ENCODE measurements around the gene DNPH1.

The DNPH1 gene

DNA sequence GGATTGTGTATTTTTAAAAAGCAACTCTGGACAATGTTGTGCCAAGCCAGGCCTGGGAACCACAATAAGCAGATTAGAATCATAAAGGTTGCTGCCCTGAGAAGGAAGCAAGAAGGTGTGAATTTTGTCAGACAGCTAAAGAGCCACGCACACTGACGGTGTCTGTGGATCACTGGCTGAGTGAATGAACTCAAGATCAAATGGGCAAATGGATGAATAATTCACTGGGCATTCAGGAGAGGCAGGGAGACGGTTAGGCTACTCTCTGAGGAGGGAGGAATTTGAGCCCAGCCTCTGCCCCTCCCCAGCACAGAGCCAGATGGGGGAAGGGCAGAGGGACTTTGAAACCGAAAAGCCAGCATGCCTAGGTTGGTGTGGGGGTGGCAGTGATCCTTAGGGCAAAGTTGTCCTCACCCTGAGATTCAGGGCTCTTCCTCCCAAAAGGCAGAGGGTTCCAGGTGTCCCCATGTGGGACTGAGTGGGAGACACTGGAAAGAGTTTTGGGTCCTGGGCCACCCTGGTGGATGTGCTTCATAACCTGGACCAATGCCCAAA lies 49.3 kb upstream of the DNPH1 start (continued):
- TF ChIP-seq ZNF366 (tag by site-specific recombination; conservative IDR thresholded peaks at IDR 0.05) (no peak), ZNF157 (tag by site-specific recombination; IDR thresholded peaks at IDR 0.05) (no peak), ZNF600 (tag by site-specific recombination; IDR thresholded peaks at IDR 0.05) (no peak)

DNA sequence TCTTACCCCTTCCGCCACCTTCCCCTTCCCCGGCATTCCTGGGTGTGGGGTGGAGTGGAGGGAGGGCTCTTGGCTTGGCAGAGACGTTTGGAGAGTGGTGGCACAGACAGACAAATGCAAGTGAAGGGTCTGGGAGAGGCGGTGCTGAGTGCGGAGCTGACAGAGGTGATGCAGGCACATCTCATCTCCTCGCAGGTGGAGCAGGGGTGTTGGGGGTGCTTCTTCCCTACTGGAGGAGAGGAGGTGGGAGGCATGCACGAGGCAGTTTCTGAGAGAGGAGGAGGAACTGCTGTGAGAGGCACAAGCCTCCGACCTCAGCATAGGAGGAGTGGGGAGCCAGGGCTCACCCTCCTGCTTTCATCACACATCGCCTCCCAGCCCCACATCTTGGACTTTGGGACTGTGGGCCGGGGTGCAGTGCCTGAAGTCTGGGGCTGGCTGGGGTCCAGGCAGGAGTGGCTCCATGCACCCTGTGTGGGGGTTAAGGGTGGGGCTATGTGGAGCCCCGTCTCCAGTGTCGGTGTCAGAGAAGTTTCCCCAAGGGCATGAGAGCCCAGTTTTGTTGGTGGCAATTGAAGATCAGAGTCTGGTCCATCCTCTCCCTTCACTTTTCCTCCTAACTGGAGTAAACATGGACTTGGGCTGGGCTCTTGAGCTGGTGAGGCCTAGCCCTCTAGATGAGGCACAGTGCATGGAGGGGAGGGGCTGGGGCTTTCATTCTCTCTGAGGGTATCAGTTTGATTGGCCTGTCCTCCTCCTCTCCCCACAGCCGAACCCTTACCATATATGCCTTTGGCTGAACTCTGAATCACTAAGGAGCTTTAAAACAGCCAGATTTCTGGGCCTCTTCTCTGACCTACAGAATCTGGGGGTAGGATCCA lies 48.6 kb upstream of the DNPH1 start:
- POLR2A ChIA-PET, result no interaction called here
- H3K27ac ChIP-seq (ENCODE audit: extremely low read depth, low read depth, low read length), result no peak overlapping the region
- CTCF ChIA-PET, result interaction anchor here (0.6 to 2.0 kb wide), 3 partner anchors 56 to 351 kb away, joined by 3 to 4 read pairs (median 4); no protein-coding TSS in a partner anchor
- H3K4me3 ChIP-seq (ENCODE audit: low read depth, low read length), result no peak overlapping the region
- H3K36me3 ChIP-seq (ENCODE audit: control insufficient read depth in 2 of 2, insufficient read depth in 1 of 2, low read length in 2 of 2), result no peaks in the 10 kb centered on the region
- H3K4me1 ChIP-seq (ENCODE audit: control insufficient read depth, insufficient read depth, low read length), result no peaks in the 10 kb centered on the region
- H3K9me3 ChIP-seq (ENCODE audit: control insufficient read depth, insufficient read depth, low read depth, low read length), result no peaks in the 10 kb centered on the region
- TF ChIP-seq ZNF777 (tag by site-specific recombination; IDR thresholded peaks at IDR 0.05; ENCODE audit: borderline replicate concordance) (no peak), ZFHX2 (tag by site-specific recombination; conservative IDR thresholded peaks at IDR 0.05) (0 out of 2 replicates have a peak, but pooled peaks have one; percentile 18), HOXA7 (CRISPR knock-in tag; IDR thresholded peaks at IDR 0.05; ENCODE audit: borderline replicate concordance) (no peak), REPIN1 (tag by site-specific recombination; IDR thresholded peaks at IDR 0.05; ENCODE audit: low read depth) (no peak), ZNF133 (tag by site-specific recombination; IDR thresholded peaks at IDR 0.05) (no peak), ZNF223 (tag by site-specific recombination; IDR thresholded peaks at IDR 0.05) (peak; percentile 71)

DNA sequence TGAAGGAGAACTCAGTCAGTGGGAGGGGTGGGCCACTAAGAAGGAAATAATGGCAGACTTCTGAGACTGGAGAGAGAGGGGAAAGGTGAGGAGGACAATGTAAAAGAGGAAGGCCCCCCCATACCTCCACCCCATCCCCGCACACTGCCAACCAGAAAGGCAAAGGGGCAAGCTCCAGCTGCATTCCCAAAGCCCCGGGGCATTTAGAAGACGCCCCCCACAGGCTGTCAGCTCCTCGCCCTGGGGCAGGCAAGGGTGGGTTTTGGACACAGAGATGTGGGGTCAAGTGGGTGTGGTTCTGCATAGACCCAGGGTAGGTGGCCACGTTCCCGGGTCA lies 48.0 kb upstream of the DNPH1 start:
- no peak for TF ChIP-seq ZNF792 (tag by site-specific recombination; IDR thresholded peaks at IDR 0.05)
- no peak for TF ChIP-seq ZNF335 (tag by site-specific recombination; conservative IDR thresholded peaks at IDR 0.05)
- TF ChIP-seq ZNF248 (tag by site-specific recombination; IDR thresholded peaks at IDR 0.05), result no peak
- TF ChIP-seq ZNF24 (tag by site-specific recombination; IDR thresholded peaks at IDR 0.05), result no peak
- TF ChIP-seq ZFP69B (tag by site-specific recombination; IDR thresholded peaks at IDR 0.05), result no peak
- TF ChIP-seq, protein P1, sequence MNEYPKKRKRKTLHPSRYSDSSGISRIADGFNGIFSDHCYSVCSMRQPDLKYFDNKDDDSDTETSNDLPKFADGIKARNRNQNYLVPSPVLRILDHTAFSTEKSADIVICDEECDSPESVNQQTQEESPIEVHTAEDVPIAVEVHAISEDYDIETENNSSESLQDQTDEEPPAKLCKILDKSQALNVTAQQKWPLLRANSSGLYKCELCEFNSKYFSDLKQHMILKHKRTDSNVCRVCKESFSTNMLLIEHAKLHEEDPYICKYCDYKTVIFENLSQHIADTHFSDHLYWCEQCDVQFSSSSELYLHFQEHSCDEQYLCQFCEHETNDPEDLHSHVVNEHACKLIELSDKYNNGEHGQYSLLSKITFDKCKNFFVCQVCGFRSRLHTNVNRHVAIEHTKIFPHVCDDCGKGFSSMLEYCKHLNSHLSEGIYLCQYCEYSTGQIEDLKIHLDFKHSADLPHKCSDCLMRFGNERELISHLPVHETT (tag by site-specific recombination; IDR thresholded peaks at IDR 0.05), result no peak
- no peak for TF ChIP-seq ZNF624 (tag by site-specific recombination; IDR thresholded peaks at IDR 0.05)
- no peak for TF ChIP-seq YY1 (tag by site-specific recombination; IDR thresholded peaks at IDR 0.05)
- TF ChIP-seq, protein P2, sequence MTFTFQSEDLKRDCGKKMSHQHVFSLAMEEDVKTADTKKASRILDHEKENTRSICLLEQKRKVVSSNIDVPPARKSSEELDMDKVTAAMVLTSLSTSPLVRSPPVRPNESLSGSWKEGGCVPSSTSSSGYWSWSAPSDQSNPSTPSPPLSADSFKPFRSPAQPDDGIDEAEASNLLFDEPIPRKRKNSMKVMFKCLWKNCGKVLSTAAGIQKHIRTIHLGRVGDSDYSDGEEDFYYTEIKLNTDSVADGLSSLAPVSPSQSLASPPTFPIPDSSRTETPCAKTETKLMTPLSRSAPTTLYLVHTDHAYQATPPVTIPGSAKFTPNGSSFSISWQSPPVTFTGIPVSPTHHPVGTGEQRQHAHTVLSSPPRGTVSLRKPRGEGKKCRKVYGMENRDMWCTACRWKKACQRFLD (tag by site-specific recombination; IDR thresholded peaks at IDR 0.05), result no peak
- no peak for TF ChIP-seq ZNF366 (tag by site-specific recombination; conservative IDR thresholded peaks at IDR 0.05)
- no peak for TF ChIP-seq RBAK (tag by site-specific recombination; IDR thresholded peaks at IDR 0.05)
- TF ChIP-seq HOXA7 (CRISPR knock-in tag; IDR thresholded peaks at IDR 0.05; ENCODE audit: borderline replicate concordance), result no peak
- TF ChIP-seq ZNF571 (tag by site-specific recombination; IDR thresholded peaks at IDR 0.05), result no peak
- no peak for TF ChIP-seq ZNF558 (tag by site-specific recombination; IDR thresholded peaks at IDR 0.05)
- Histone ChIP-seq H3K9me3 (ENCODE audit: control insufficient read depth, insufficient read depth, low read depth, low read length) (no peaks in the 10 kb centered on the region), H3K36me3 (ENCODE audit: control insufficient read depth in 2 of 2, insufficient read depth in 1 of 2, low read length in 2 of 2) (no peaks in the 10 kb centered on the region), H3K4me1 (ENCODE audit: control insufficient read depth, insufficient read depth, low read length) (no peaks in the 10 kb centered on the region), H3K4me3 (ENCODE audit: low read depth, low read length) (no peak overlapping the region), H3K27ac (ENCODE audit: extremely low read depth, low read depth, low read length) (no peak overlapping the region)
- CTCF ChIA-PET, result interaction anchor here (0.8 to 2.0 kb wide), 3 partner anchors 14 to 230 kb away, joined by 3 to 4 read pairs (median 4); no protein-coding TSS in a partner anchor
- POLR2A ChIA-PET, result no interaction called here

All from HEK293 (cell line).